GM12878 (cell line): ENCODE data around the gene CHN1. TPM values are rescaled to one million over a fixed set of nuclear protein-coding genes. Genes with fewer than 3 reads are reported as not detected.

Source experiments
- ATAC-seq: fragments of 200-7000 bp; cut with Tn5 transposase; 3 replicates; pipeline ENCODE4 v1.9.1; 2020; ENCODE audit warnings: mild to moderate bottlenecking, moderate library complexity
- BruUV-seq: library from RNA; stranded (reverse); fragments of 400-500 nt; replicated peaks from 2 replicates; lab custom pipeline; 2021; lab: Mats Ljungman, UMichigan
- CTCF ChIA-PET: fragments of 300-600 bp; sonication (Branson Sonifier 250); formaldehyde crosslinking; extraction: SDS; loops from one replicate; lab custom pipeline; 2021; ENCODE audit warnings: inconsistent platforms; lab: Yijun Ruan, JAX
- POLR2A ChIA-PET: fragments of 350-600 bp; formaldehyde crosslinking; extraction: SDS; loops from one replicate; lab custom pipeline; 2021; ENCODE audit warnings: inconsistent platforms; lab: Charles Lee
- RAD21 ChIA-PET: fragments of 300-600 bp; sonication (Branson Sonifier 250); formaldehyde crosslinking; loops from one replicate; lab custom pipeline; 2023; ENCODE audit warnings: antibody characterized with exemption; ENCODE audit not compliant: unreplicated experiment; lab: Charles Lee
- SMC1A ChIA-PET: fragments of 300-600 bp; sonication (Branson Sonifier 250); formaldehyde crosslinking; loops from one replicate; lab custom pipeline; 2023; ENCODE audit not compliant: unreplicated experiment, uncharacterized antibody; lab: Charles Lee
- DNase-seq: peaks from one replicate; pipeline ENCODE4 v3.0.0-alpha.2; 2011; ENCODE audit warnings: low read depth, low spot score
- FAIRE-seq: peaks from 3 replicates; lab custom pipeline; 2011; peaks lifted over from hg19 to GRCh38; lab: Jason Lieb, UNC
- H2AFZ ChIP-seq: 2 replicates; pipeline ENCODE4 v1.6.0; 2011; ENCODE audit warnings: low read depth, low read length, control low read depth; ENCODE audit not compliant: control insufficient read depth
- H3K27ac ChIP-seq: 2 replicates; pipeline ENCODE4 v1.5.1; 2011; ENCODE audit warnings: control low read depth; ENCODE audit not compliant: control insufficient read depth, insufficient read depth
- H3K27me3 ChIP-seq, 2 experiments: replicated peaks in 1 of 2; 2 replicates each; pipeline versions ENCODE4 v1.6.0 to v1.6.1; 2011; ENCODE audit warnings: low read length in 1 of 2; ENCODE audit not compliant: control insufficient read depth in 2 of 2, insufficient read depth in 2 of 2
- H3K36me3 ChIP-seq, 2 experiments: 2 replicates each; pipeline ENCODE4 v1.5.1; 2011; ENCODE audit warnings: low read length in 1 of 2; ENCODE audit not compliant: control insufficient read depth in 2 of 2, insufficient read depth in 2 of 2
- H3K4me1 ChIP-seq: 2 replicates; pipeline ENCODE4 v1.6.1; 2011; ENCODE audit warnings: mild to moderate bottlenecking, low read length, moderate library complexity, mixed read lengths; ENCODE audit not compliant: control insufficient read depth, insufficient read depth
- H3K4me2 ChIP-seq: 2 replicates; pipeline ENCODE4 v1.6.0; 2011; ENCODE audit warnings: control low read depth; ENCODE audit not compliant: control insufficient read depth, insufficient read depth
- H3K4me3 ChIP-seq: fragments of 200-600 bp; sonication (generic); 2 replicates; pipeline ENCODE4 v1.5.1; 2016
- H3K79me2 ChIP-seq: 2 replicates; pipeline ENCODE4 v1.6.0; 2011; ENCODE audit warnings: low read length; ENCODE audit not compliant: control insufficient read depth, insufficient read depth
- H3K9ac ChIP-seq: 2 replicates; pipeline ENCODE4 v1.8.0; 2011; ENCODE audit warnings: low read length, control low read depth, mixed read lengths; ENCODE audit not compliant: control insufficient read depth, insufficient read depth
- H3K9me3 ChIP-seq: replicated peaks from 3 replicates; pipeline ENCODE4 v1.5.1; 2011; ENCODE audit warnings: mild to moderate bottlenecking, low read length; ENCODE audit not compliant: control insufficient read depth, insufficient read depth
- H4K20me1 ChIP-seq: 2 replicates; pipeline ENCODE4 v1.6.0; 2011; ENCODE audit not compliant: control insufficient read depth, insufficient read depth
- BCL11A ChIP-seq: IDR thresholded peaks from 2 replicates; pipeline ENCODE4 v1.6.1; 2011; ENCODE audit warnings: low read depth, low read length
- CBFB ChIP-seq: IDR thresholded peaks from 2 replicates; pipeline ENCODE4 v1.6.1; 2016; ENCODE audit warnings: antibody characterized with exemption, low read depth
- CHD2 ChIP-seq: IDR thresholded peaks from 2 replicates; pipeline ENCODE4 v1.6.1; 2011; ENCODE audit warnings: low read depth, low read length, improper control_type of control experiment, borderline replicate concordance
- CREB1 ChIP-seq: IDR thresholded peaks from 2 replicates; pipeline ENCODE4 v1.6.1; 2012; ENCODE audit warnings: low read depth, mild to moderate bottlenecking, inconsistent platforms
- FOS ChIP-seq: IDR thresholded peaks from 3 replicates; pipeline ENCODE4 v1.6.1; 2011; ENCODE audit warnings: borderline replicate concordance; ENCODE audit not compliant: insufficient read length; ENCODE audit errors: extremely low read depth
- FOXK2 ChIP-seq: fragments of 450-650 bp; IDR thresholded peaks from 2 replicates; pipeline ENCODE4 v1.6.1; 2017; ENCODE audit warnings: mild to moderate bottlenecking, moderate library complexity
- GATAD2B ChIP-seq: fragments of 450-650 bp; conservative IDR thresholded peaks from 2 replicates; pipeline ENCODE4 v1.6.1; 2017; ENCODE audit warnings: low read depth, mild to moderate bottlenecking, moderate library complexity
- HDGF ChIP-seq: fragments of 450-650 bp; IDR thresholded peaks from 2 replicates; pipeline ENCODE4 v1.6.1; 2016; ENCODE audit warnings: antibody characterized with exemption
- PAX5 ChIP-seq: IDR thresholded peaks from 2 replicates; pipeline ENCODE4 v1.6.1; 2011; ENCODE audit warnings: low read depth, low read length, borderline replicate concordance
- RAD51 ChIP-seq: fragments of 450-650 bp; IDR thresholded peaks from 2 replicates; pipeline ENCODE4 v1.6.1; 2016; ENCODE audit warnings: moderate library complexity, mild to moderate bottlenecking, inconsistent platforms
- RBBP5 ChIP-seq: fragments of 200-600 bp; sonication (generic); conservative IDR thresholded peaks from 2 replicates; pipeline ENCODE4 v1.6.1; 2016
- SREBF1 ChIP-seq: IDR thresholded peaks from 2 replicates; pipeline ENCODE4 v1.6.1; 2012; ENCODE audit warnings: mild to moderate bottlenecking, low read length
- SREBF2 ChIP-seq: IDR thresholded peaks from 2 replicates; pipeline ENCODE4 v1.6.1; 2012; ENCODE audit warnings: mild to moderate bottlenecking, low read length
- SUZ12 ChIP-seq: fragments of 200-600 bp; sonication (generic); IDR thresholded peaks from one replicate; pipeline ENCODE4 v1.6.1; 2018; ENCODE audit warnings: antibody characterized with exemption, mild to moderate bottlenecking; ENCODE audit not compliant: unreplicated experiment
- ZNF217 ChIP-seq: fragments of 450-650 bp; IDR thresholded peaks from 2 replicates; pipeline ENCODE4 v1.6.1; 2017; ENCODE audit warnings: antibody characterized with exemption, mild to moderate bottlenecking
- ZSCAN29 ChIP-seq: fragments of 450-650 bp; IDR thresholded peaks from 2 replicates; pipeline ENCODE4 v1.6.1; 2017; ENCODE audit warnings: mild to moderate bottlenecking, moderate library complexity
- WGBS: methylation state at CpG from one replicate; pipeline ENCODE4 v1.1.6; 2016; ENCODE audit warnings: low lambda C conversion rate; ENCODE audit not compliant: insufficient replicate concordance, insufficient coverage; ENCODE audit errors: missing lambda C conversion rate; 5-methylcytosine and 5-hydroxymethylcytosine counted together
- in situ Hi-C: fragments of 300-500 bp; cut with MboI; formaldehyde crosslinking; loops from 9 replicates; pipeline ENCODE4 v1.14.3; 2018; ENCODE audit warnings: mixed read lengths
- intact Hi-C: fragments of 100-400 bp; cut with micrococcal nuclease; formaldehyde crosslinking; loops from one replicate; pipeline ENCODE4 v1.14.2; 2022; ENCODE audit not compliant: unreplicated experiment
- polyA plus RNA-seq, 11 experiments: library from polyadenylated mRNA; depleted of rRNA in 4 of 11; unstranded in 6 of 11; stranded (reverse) in 5 of 11; fragments of >200 nt; fragmentation: Nextera tagmentation in 4 of 11; fragmentation: Illumina TruSeq in 1 of 11; extraction: Ambion mirVana in 4 of 11; extraction: Trizol in 1 of 11; gene quantifications; 1 replicate in 1 of 11; 2 replicates in 10 of 11; pipeline versions ENCODE4 v1.2.1 to v1.2.3, GENCODE V29; 2011 to 2016; ENCODE audit warnings: inconsistent platforms in 2 of 11, missing spikeins in 2 of 11, low read depth in 1 of 11
- total RNA-seq, 4 experiments: library from RNA; depleted of rRNA in 3 of 4; stranded (reverse); fragments of >200 nt in 3 of 4; fragmentation: Illumina TruSeq in 1 of 4; extraction: Trizol in 1 of 4; gene quantifications; 2 replicates each; pipeline versions ENCODE4 v1.2.1 to v1.2.3, GENCODE V29; 2013 to 2021
- TF ChIP-seq, protein P1 (sequence below): fragments of 450-650 bp; IDR thresholded peaks from 2 replicates; pipeline ENCODE4 v1.6.1; 2017; ENCODE audit warnings: antibody characterized with exemption, mild to moderate bottlenecking, moderate library complexity
- TF ChIP-seq, protein P2 (sequence below): fragments of 450-650 bp; IDR thresholded peaks from 2 replicates; pipeline ENCODE4 v1.6.1; 2016; ENCODE audit warnings: mild to moderate bottlenecking, moderate library complexity, borderline replicate concordance

Gene CHN1
- total and polyA plus RNA-seq, 10 of the 15 experiments (the other 5 are each of a cell fraction or from before 2014, with no cell fraction given) = 0.18 to 0.92 (median 0.53) TPM; not detected in 1

DNA sequence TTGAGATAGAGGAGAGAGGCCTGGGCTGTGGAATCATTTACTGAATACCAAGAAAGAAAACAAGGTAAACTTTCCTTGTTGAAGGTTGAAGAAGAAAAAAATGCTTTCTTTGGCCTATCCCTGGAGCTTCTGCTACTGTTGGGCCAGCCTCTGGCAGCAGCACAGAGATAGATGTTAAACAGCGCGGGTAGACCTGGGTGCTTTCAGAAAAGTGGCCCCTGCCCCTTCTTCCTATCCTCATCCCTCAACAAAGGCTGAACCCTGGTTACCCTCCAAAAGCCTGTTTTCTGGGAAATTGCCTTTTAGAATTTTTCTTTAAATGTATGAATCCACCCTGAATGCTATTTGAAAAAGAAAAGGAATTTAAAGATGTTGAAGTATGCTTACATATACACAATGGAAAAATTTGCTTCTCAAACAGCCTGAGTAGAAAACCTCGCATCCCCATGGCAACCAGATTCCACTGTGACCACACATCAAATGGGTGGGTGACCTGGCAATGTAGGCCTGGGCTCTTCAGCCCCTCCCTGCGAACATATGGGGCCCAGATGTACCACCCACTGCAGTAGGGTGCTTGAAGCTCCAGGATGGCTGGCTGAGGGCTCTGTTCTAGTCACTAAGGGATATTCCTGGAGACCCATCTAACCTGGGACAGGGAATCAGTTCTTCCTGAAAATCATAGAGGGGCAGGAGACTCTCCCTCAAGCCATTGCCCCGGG lies 217.5 kb downstream of the CHN1 start:
- in situ Hi-C loops = no loop called here
- H3K9me3 ChIP-seq = no peaks in the 10 kb centered on the region
- no peak overlapping the region for H3K27ac ChIP-seq
- H3K4me1 ChIP-seq = no peaks in the 10 kb centered on the region
- no peak overlapping the region for H3K4me3 ChIP-seq
- TF ChIP-seq SREBF1 = no peak
- no peak for TF ChIP-seq CBFB
- TF ChIP-seq GATAD2B = no peak
- TF ChIP-seq RBBP5 = no peak
- no peak for TF ChIP-seq RAD51
- TF ChIP-seq FOS = no peak
- TF ChIP-seq PAX5 = no peak
- TF ChIP-seq HDGF = no peak
- TF ChIP-seq ZSCAN29 = no peak
- TF ChIP-seq SREBF2 = no peak
- TF ChIP-seq ZNF217 = no peak
- TF ChIP-seq BCL11A = no peak
- TF ChIP-seq CHD2 = no peak
- TF ChIP-seq, protein P1, sequence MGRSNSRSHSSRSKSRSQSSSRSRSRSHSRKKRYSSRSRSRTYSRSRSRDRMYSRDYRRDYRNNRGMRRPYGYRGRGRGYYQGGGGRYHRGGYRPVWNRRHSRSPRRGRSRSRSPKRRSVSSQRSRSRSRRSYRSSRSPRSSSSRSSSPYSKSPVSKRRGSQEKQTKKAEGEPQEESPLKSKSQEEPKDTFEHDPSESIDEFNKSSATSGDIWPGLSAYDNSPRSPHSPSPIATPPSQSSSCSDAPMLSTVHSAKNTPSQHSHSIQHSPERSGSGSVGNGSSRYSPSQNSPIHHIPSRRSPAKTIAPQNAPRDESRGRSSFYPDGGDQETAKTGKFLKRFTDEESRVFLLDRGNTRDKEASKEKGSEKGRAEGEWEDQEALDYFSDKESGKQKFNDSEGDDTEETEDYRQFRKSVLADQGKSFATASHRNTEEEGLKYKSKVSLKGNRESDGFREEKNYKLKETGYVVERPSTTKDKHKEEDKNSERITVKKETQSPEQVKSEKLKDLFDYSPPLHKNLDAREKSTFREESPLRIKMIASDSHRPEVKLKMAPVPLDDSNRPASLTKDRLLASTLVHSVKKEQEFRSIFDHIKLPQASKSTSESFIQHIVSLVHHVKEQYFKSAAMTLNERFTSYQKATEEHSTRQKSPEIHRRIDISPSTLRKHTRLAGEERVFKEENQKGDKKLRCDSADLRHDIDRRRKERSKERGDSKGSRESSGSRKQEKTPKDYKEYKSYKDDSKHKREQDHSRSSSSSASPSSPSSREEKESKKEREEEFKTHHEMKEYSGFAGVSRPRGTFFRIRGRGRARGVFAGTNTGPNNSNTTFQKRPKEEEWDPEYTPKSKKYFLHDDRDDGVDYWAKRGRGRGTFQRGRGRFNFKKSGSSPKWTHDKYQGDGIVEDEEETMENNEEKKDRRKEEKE = no peak
- no peak for TF ChIP-seq SUZ12
- no peak for TF ChIP-seq FOXK2
- TF ChIP-seq, protein P2, sequence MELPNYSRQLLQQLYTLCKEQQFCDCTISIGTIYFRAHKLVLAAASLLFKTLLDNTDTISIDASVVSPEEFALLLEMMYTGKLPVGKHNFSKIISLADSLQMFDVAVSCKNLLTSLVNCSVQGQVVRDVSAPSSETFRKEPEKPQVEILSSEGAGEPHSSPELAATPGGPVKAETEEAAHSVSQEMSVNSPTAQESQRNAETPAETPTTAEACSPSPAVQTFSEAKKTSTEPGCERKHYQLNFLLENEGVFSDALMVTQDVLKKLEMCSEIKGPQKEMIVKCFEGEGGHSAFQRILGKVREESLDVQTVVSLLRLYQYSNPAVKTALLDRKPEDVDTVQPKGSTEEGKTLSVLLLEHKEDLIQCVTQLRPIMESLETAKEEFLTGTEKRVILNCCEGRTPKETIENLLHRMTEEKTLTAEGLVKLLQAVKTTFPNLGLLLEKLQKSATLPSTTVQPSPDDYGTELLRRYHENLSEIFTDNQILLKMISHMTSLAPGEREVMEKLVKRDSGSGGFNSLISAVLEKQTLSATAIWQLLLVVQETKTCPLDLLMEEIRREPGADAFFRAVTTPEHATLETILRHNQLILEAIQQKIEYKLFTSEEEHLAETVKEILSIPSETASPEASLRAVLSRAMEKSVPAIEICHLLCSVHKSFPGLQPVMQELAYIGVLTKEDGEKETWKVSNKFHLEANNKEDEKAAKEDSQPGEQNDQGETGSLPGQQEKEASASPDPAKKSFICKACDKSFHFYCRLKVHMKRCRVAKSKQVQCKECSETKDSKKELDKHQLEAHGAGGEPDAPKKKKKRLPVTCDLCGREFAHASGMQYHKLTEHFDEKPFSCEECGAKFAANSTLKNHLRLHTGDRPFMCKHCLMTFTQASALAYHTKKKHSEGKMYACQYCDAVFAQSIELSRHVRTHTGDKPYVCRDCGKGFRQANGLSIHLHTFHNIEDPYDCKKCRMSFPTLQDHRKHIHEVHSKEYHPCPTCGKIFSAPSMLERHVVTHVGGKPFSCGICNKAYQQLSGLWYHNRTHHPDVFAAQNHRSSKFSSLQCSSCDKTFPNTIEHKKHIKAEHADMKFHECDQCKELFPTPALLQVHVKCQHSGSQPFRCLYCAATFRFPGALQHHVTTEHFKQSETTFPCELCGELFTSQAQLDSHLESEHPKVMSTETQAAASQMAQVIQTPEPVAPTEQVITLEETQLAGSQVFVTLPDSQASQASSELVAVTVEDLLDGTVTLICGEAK = no peak
- no peak for TF ChIP-seq CREB1
- FAIRE-seq = no peak
- H3K4me2 ChIP-seq = no peak overlapping the region
- H3K9ac ChIP-seq = no peak overlapping the region
- H4K20me1 ChIP-seq = no peaks in the 10 kb centered on the region
- H3K27me3 ChIP-seq = no peaks in the 10 kb centered on the region
- no peak overlapping the region for H2AFZ ChIP-seq
- ChIA-PET POLR2A (interaction anchor here (0.7 kb wide), 1 partner anchor 162 kb away, joined by 3 read pairs; no protein-coding TSS in a partner anchor), RAD21 (no interaction called here), CTCF (no interaction called here), SMC1A (no interaction called here)
- H3K36me3 ChIP-seq = no peaks in the 10 kb centered on the region
- intact Hi-C loops = no loop called here
- ATAC-seq = no peak
- no peak for DNase-seq
- no peaks in the 10 kb centered on the region for H3K79me2 ChIP-seq
- BruUV-seq = no TSS peak
- 44% methylated on average over 5 of the region's 5 CpGs for WGBS
